ENCODE data around the gene MICU1. TPM values are rescaled to one million over a fixed set of nuclear protein-coding genes. Genes with fewer than 3 reads are reported as not detected.

The MICU1 gene
- total RNA-seq, 1 experiment from 2014 or later: 46.9 TPM

GRCh38 chr10:72517244-72517643 is 108.6 kb downstream of the MICU1 start:
- no peak for DNase-seq (ENCODE audit: low read depth, low spot score)
- in situ Hi-C loops (cut with HindIII; ENCODE audit: low pct_unique_long_range_greater_than_20kb, low sequenced_read_pairs): no loop called here
- ChIA-PET CTCF (no interaction called here), POLR2A (no interaction called here)
- no TSS peak for BruUV-seq (replicated peaks)
- H3K4me1 ChIP-seq (ENCODE audit: control insufficient read depth, insufficient read depth, low read length): no peaks in the 10 kb centered on the region
- no peaks in the 10 kb centered on the region for H3K36me3 ChIP-seq (ENCODE audit: control insufficient read depth, insufficient read depth, low read length)
- H3K4me3 ChIP-seq (ENCODE audit: low read depth in 2 of 2, low read length in 2 of 2): no peak overlapping the region
- H3K27me3 ChIP-seq (ENCODE audit: control insufficient read depth, insufficient read depth, low read length): no peaks in the 10 kb centered on the region
- intact Hi-C loops (cut with micrococcal nuclease; ENCODE audit: unreplicated experiment): no loop called here
- no peak for ATAC-seq
- TF ChIP-seq SIN3A (IDR thresholded peaks at IDR 0.05; ENCODE audit: borderline replicate concordance, insufficient read depth, low read depth, low read length): no peak
- TF ChIP-seq CTCF (IDR thresholded peaks at IDR 0.05): no peak
- no peak for TF ChIP-seq REST (IDR thresholded peaks at IDR 0.05; ENCODE audit: insufficient read depth in 1 of 2, low read depth in 2 of 2, low read length in 1 of 2)
- no peak for TF ChIP-seq POLR2AphosphoS5 (IDR thresholded peaks at IDR 0.05; ENCODE audit: low read depth, low read length)
- no peak for TF ChIP-seq TCF7L2 (IDR thresholded peaks at IDR 0.05; ENCODE audit: low read depth, low read length)
- H3K9me3 ChIP-seq (ENCODE audit: control insufficient read depth, insufficient read depth, low read depth, low read length): no peaks in the 10 kb centered on the region
- no peak overlapping the region for H3K27ac ChIP-seq (ENCODE audit: low read length)

- H3K4me3 ChIP-seq (ENCODE audit: low read depth in 2 of 2, low read length in 2 of 2): no peak overlapping the region
- H3K36me3 ChIP-seq (ENCODE audit: control insufficient read depth, insufficient read depth, low read length): no peaks in the 10 kb centered on the region
- H3K27me3 ChIP-seq (ENCODE audit: control insufficient read depth, insufficient read depth, low read length): no peaks in the 10 kb centered on the region
- ATAC-seq (no peak), DNase-seq (ENCODE audit: low read depth, low spot score) (no peak)
- TF ChIP-seq CTCF (IDR thresholded peaks at IDR 0.05): no peak
- TF ChIP-seq REST (IDR thresholded peaks at IDR 0.05; ENCODE audit: insufficient read depth in 1 of 2, low read depth in 2 of 2, low read length in 1 of 2): no peak
- no peak for TF ChIP-seq TCF7L2 (IDR thresholded peaks at IDR 0.05; ENCODE audit: low read depth, low read length)
- no peak for TF ChIP-seq SIN3A (IDR thresholded peaks at IDR 0.05; ENCODE audit: borderline replicate concordance, insufficient read depth, low read depth, low read length)
- no peak for TF ChIP-seq POLR2AphosphoS5 (IDR thresholded peaks at IDR 0.05; ENCODE audit: low read depth, low read length)
- no peaks in the 10 kb centered on the region for H3K9me3 ChIP-seq (ENCODE audit: control insufficient read depth, insufficient read depth, low read depth, low read length)
- H3K27ac ChIP-seq (ENCODE audit: low read length): no peak overlapping the region
- in situ Hi-C loops (cut with HindIII; ENCODE audit: low pct_unique_long_range_greater_than_20kb, low sequenced_read_pairs): no loop called here
- ChIA-PET CTCF (no interaction called here), POLR2A (interaction anchor here (0.6 kb wide), 1 partner anchor 149 kb away, joined by 12 read pairs; no protein-coding TSS in a partner anchor)
- intact Hi-C loops (cut with micrococcal nuclease; ENCODE audit: unreplicated experiment): no loop called here
- BruUV-seq (replicated peaks): no TSS peak
- no peaks in the 10 kb centered on the region for H3K4me1 ChIP-seq (ENCODE audit: control insufficient read depth, insufficient read depth, low read length)
Observed at GRCh38 chr10:72515455-72515854, 110.4 kb downstream of the MICU1 start.
